ENCODE measurements around the gene TMEM179.

- TF ChIP-seq CTCF (IDR thresholded peaks at IDR 0.05) (no peak), POLR2A (IDR thresholded peaks at IDR 0.05) (no peak)
Measured at GRCh38 chr14:104569435-104569834, 35.1 kb downstream of the TMEM179 start.
